ENCODE results near the gene SORL1. TPM values are rescaled to one million over a fixed set of nuclear protein-coding genes. Genes with fewer than 3 reads are reported as not detected.

SORL1 gene
- total RNA-seq, 1 experiment from 2014 or later, result 197 TPM

DNA sequence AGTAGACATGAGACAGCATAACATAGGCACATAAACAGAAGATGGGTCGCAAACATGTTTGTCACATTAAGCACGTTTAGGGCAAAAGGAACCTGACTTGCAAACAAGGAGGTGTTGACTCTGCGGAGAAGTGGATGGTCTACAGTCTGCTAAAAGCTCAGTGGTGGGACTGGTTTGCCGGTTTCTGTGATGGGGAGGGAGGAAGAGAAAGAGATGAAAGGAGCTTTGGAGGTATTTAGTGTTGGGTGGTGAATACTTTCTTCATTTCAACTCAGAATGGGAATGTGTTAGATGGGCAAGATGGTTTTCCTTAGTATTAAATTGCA lies 192.0 kb downstream of the SORL1 start:
- H3K27ac ChIP-seq (ENCODE audit: low read length), result no peak overlapping the region
- H3K4me2 ChIP-seq (ENCODE audit: low read depth, low read length, poor library complexity, severe bottlenecking), result no peak overlapping the region
- H3K27me3 ChIP-seq (ENCODE audit: low read length), result no peaks in the 10 kb centered on the region
- H3K79me2 ChIP-seq (ENCODE audit: low read length), result no peaks in the 10 kb centered on the region
- no peaks in the 10 kb centered on the region for H3K9me2 ChIP-seq (replicated peaks; ENCODE audit: insufficient read depth, low read length)
- H4K20me1 ChIP-seq (ENCODE audit: insufficient read depth, low read depth, low read length), result no peaks in the 10 kb centered on the region
- H2AFZ ChIP-seq (ENCODE audit: low read length), result no peak overlapping the region
- no peak overlapping the region for H3K9ac ChIP-seq (ENCODE audit: low read length)
- H3K4me3 ChIP-seq (ENCODE audit: low read length), result no peak overlapping the region
- no peaks in the 10 kb centered on the region for H3K9me3 ChIP-seq (ENCODE audit: low read length)
- H3K36me3 ChIP-seq (ENCODE audit: insufficient read depth, low read length), result no peaks in the 10 kb centered on the region
- H3K4me1 ChIP-seq (ENCODE audit: low read length), result no peaks in the 10 kb centered on the region
- no peak for DNase-seq

DNA sequence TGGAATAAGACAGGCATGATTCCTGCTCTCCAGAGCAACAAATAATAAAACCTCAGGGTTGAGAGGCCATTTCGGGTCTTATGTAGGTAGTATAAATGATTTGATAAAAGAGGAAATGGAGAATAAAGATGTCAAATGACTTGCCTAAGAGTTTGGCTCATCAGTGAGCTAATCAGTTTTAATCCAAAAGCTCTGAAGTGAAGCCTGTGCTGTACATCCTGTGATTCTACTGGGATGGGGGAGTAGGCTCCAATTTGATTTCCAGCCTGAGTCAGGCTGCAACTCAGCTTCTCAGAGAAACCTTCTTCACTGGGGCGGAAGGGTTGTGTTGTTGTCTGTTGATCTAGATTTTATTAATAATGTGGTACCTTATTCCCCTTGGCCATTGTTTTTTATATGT lies 192.9 kb downstream of the SORL1 start:
- Histone ChIP-seq H4K20me1 (ENCODE audit: insufficient read depth, low read depth, low read length) (no peaks in the 10 kb centered on the region), H3K9me3 (ENCODE audit: low read length) (no peaks in the 10 kb centered on the region), H3K4me3 (ENCODE audit: low read length) (no peak overlapping the region), H3K27me3 (ENCODE audit: low read length) (no peaks in the 10 kb centered on the region), H3K27ac (ENCODE audit: low read length) (no peak overlapping the region), H2AFZ (ENCODE audit: low read length) (no peak overlapping the region), H3K9ac (ENCODE audit: low read length) (no peak overlapping the region), H3K79me2 (ENCODE audit: low read length) (no peaks in the 10 kb centered on the region), H3K9me2 (replicated peaks; ENCODE audit: insufficient read depth, low read length) (no peaks in the 10 kb centered on the region), H3K4me1 (ENCODE audit: low read length) (no peaks in the 10 kb centered on the region), H3K4me2 (ENCODE audit: low read depth, low read length, poor library complexity, severe bottlenecking) (no peak overlapping the region), H3K36me3 (ENCODE audit: insufficient read depth, low read length) (no peaks in the 10 kb centered on the region)
- DNase-seq, result no peak

DNA sequence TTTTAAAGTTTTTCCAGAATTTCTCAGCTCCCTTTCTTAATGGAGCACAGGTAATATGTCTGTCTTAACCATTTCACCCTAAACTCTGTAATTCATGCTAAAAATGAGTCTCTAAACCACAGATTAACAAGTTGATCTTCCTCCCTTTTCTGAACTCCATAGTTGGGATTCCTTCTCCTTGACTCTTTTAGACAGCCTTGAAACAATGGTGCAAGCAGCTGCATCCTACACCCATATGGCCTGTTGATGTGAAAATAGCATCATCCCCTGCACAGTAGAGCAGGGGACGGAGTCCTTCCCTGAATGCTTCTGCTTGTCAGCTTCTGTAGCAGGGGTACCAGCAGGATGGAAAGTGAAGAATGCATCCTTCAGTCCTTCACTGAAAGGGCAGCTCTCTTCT lies 193.5 kb downstream of the SORL1 start:
- Histone ChIP-seq H3K4me3 (ENCODE audit: low read length) (no peak overlapping the region), H3K79me2 (ENCODE audit: low read length) (no peaks in the 10 kb centered on the region), H3K9me2 (replicated peaks; ENCODE audit: insufficient read depth, low read length) (no peaks in the 10 kb centered on the region), H4K20me1 (ENCODE audit: insufficient read depth, low read depth, low read length) (no peaks in the 10 kb centered on the region), H3K27ac (ENCODE audit: low read length) (no peak overlapping the region), H3K4me1 (ENCODE audit: low read length) (no peaks in the 10 kb centered on the region), H3K36me3 (ENCODE audit: insufficient read depth, low read length) (no peaks in the 10 kb centered on the region), H3K9ac (ENCODE audit: low read length) (no peak overlapping the region), H3K9me3 (ENCODE audit: low read length) (no peaks in the 10 kb centered on the region), H3K4me2 (ENCODE audit: low read depth, low read length, poor library complexity, severe bottlenecking) (no peak overlapping the region), H3K27me3 (ENCODE audit: low read length) (no peaks in the 10 kb centered on the region), H2AFZ (ENCODE audit: low read length) (no peak overlapping the region)
- DNase-seq, result no peak

DNA sequence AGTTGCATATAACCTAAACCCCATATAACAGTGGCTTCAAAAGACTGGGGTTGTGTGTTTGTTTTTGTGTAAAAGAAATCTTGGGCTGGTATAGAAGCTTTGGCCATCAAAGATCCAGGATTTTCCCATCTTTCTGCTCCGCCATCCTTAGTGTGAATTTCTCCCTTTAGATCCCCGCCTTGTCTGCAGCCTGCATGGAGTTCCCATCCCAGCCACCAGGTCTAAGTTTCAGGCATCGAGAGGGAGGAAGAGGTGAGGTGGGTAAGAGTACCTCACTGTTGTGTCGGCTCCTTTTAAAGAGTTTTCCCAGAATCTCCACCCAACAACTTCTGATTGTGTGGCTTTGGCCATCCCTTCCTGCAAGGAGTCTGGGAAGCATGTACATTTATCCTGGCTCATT lies 196.2 kb downstream of the SORL1 start:
- no peaks in the 10 kb centered on the region for H3K9me3 ChIP-seq (ENCODE audit: low read length)
- no peaks in the 10 kb centered on the region for H3K79me2 ChIP-seq (ENCODE audit: low read length)
- H3K27me3 ChIP-seq (ENCODE audit: low read length), result no peaks in the 10 kb centered on the region
- H3K36me3 ChIP-seq (ENCODE audit: insufficient read depth, low read length), result no peaks in the 10 kb centered on the region
- no peak overlapping the region for H3K9ac ChIP-seq (ENCODE audit: low read length)
- H2AFZ ChIP-seq (ENCODE audit: low read length), result no peak overlapping the region
- H3K9me2 ChIP-seq (replicated peaks; ENCODE audit: insufficient read depth, low read length), result no peaks in the 10 kb centered on the region
- H3K4me3 ChIP-seq (ENCODE audit: low read length), result no peak overlapping the region
- H4K20me1 ChIP-seq (ENCODE audit: insufficient read depth, low read depth, low read length), result no peaks in the 10 kb centered on the region
- no peak overlapping the region for H3K27ac ChIP-seq (ENCODE audit: low read length)
- no peaks in the 10 kb centered on the region for H3K4me1 ChIP-seq (ENCODE audit: low read length)
- no peak for DNase-seq
- no peak overlapping the region for H3K4me2 ChIP-seq (ENCODE audit: low read depth, low read length, poor library complexity, severe bottlenecking)

DNA sequence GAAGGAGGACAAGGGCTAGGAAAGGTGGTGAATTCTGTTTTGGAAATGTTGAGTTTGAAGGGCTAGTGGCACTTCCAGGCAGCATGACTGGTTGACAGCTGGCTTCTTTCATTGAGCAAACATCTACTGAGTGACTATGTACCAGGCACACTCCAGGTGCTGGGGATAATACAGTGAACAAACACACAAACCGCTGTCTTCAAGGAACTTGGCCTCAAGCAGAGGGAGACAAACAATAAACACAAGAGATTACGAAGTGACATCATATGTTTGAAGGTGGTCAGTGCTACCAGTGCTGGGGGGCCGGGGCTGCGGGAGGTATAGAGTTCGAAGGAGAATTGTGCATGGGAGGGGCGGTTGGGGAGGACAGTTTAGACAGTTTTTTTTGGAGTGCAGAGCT lies 197.7 kb downstream of the SORL1 start:
- H3K79me2 ChIP-seq (ENCODE audit: low read length), result no peaks in the 10 kb centered on the region
- H4K20me1 ChIP-seq (ENCODE audit: insufficient read depth, low read depth, low read length), result no peaks in the 10 kb centered on the region

DNA sequence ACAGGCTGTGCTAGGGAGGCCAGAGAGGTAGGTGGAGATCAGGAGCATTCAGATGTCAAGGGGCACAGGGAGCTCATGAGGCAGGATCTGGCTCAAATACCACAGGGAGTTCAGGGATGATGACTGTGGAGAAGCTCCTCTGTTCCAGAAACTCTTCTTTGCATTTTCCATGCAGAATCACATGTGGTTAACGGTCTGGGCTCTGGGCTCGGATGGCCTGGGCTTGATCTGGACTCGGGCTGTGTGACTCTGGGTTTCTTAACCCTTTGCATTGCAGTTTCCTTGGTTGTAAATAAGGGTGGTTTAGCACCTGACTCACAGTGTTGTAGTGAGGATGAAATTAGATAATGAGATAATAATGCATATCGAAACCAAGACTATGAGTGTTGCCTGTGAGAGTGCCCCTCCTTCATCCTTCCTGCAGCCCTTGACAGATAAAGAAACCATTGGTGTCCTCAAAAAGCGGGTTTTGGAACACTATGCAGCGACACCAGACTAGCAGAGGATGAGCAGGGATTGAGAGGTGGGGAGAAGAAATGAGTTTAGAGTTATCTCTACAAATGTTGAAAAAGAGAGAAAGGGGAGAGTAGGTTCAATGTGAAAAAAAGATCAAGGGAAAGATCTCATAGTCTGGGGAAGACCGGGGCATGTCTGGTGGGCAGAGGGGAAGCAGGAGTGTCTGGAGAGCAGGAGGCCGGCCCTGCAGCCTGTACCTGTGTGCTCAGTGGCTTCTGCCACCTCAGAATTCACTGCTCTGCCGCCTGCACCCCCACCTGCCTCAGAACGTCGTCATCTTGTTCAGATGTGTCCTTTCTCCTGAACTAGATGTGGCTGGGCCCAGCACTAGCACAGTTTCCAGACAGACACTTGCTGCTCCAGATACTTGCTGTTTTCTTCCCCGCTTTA lies 198.5 kb downstream of the SORL1 start:
- Histone ChIP-seq H3K9me3 (ENCODE audit: low read length) (no peaks in the 10 kb centered on the region), H3K4me2 (ENCODE audit: low read depth, low read length, poor library complexity, severe bottlenecking) (no peak overlapping the region), H3K27ac (ENCODE audit: low read length) (no peak overlapping the region), H3K79me2 (ENCODE audit: low read length) (no peaks in the 10 kb centered on the region), H3K27me3 (ENCODE audit: low read length) (no peaks in the 10 kb centered on the region), H2AFZ (ENCODE audit: low read length) (no peak overlapping the region), H3K4me1 (ENCODE audit: low read length) (peaks cover 7% of the 10 kb centered on the region), H3K9me2 (replicated peaks; ENCODE audit: insufficient read depth, low read length) (no peaks in the 10 kb centered on the region), H4K20me1 (ENCODE audit: insufficient read depth, low read depth, low read length) (no peaks in the 10 kb centered on the region), H3K4me3 (ENCODE audit: low read length) (no peak overlapping the region), H3K36me3 (ENCODE audit: insufficient read depth, low read length) (no peaks in the 10 kb centered on the region), H3K9ac (ENCODE audit: low read length) (no peak overlapping the region)
- DNase-seq, result no peak

More for the DNA sequence above, 197.7 kb downstream of the SORL1 start:
- no peaks in the 10 kb centered on the region for H3K36me3 ChIP-seq (ENCODE audit: insufficient read depth, low read length)
- no peak overlapping the region for H3K9ac ChIP-seq (ENCODE audit: low read length)
- no peak overlapping the region for H2AFZ ChIP-seq (ENCODE audit: low read length)
- no peaks in the 10 kb centered on the region for H3K4me1 ChIP-seq (ENCODE audit: low read length)
- H3K4me2 ChIP-seq (ENCODE audit: low read depth, low read length, poor library complexity, severe bottlenecking), result no peak overlapping the region
- no peak overlapping the region for H3K4me3 ChIP-seq (ENCODE audit: low read length)
- DNase-seq, result no peak
- H3K9me2 ChIP-seq (replicated peaks; ENCODE audit: insufficient read depth, low read length), result no peaks in the 10 kb centered on the region
- no peaks in the 10 kb centered on the region for H3K9me3 ChIP-seq (ENCODE audit: low read length)
- no peaks in the 10 kb centered on the region for H3K27me3 ChIP-seq (ENCODE audit: low read length)
- H3K27ac ChIP-seq (ENCODE audit: low read length), result no peak overlapping the region

DNA sequence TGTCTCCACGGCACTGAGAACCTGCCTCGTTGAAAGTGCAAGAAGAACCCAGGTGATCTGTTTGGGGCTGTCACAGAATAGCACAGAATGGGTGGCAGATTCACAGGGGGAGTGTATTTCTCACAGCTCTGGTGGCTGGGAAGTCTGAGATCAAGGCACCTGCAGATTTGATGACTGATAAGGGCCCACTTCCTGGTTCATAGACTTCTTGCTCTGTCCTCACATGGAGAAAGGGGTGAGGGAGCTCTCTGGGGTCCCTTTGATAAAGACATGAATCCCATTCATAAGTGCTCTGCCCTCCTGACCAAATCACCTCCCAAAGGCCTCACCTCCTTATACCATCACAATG lies 199.1 kb downstream of the SORL1 start:
- Histone ChIP-seq H3K9ac (ENCODE audit: low read length) (no peak overlapping the region), H3K4me1 (ENCODE audit: low read length) (peaks cover 13% of the 10 kb centered on the region), H3K27ac (ENCODE audit: low read length) (no peak overlapping the region), H3K79me2 (ENCODE audit: low read length) (no peaks in the 10 kb centered on the region), H3K27me3 (ENCODE audit: low read length) (no peaks in the 10 kb centered on the region), H3K4me3 (ENCODE audit: low read length) (no peak overlapping the region), H3K36me3 (ENCODE audit: insufficient read depth, low read length) (no peaks in the 10 kb centered on the region), H2AFZ (ENCODE audit: low read length) (no peak overlapping the region), H3K9me2 (replicated peaks; ENCODE audit: insufficient read depth, low read length) (no peaks in the 10 kb centered on the region), H3K4me2 (ENCODE audit: low read depth, low read length, poor library complexity, severe bottlenecking) (no peak overlapping the region), H3K9me3 (ENCODE audit: low read length) (no peaks in the 10 kb centered on the region), H4K20me1 (ENCODE audit: insufficient read depth, low read depth, low read length) (no peaks in the 10 kb centered on the region)
- no peak for DNase-seq

DNA sequence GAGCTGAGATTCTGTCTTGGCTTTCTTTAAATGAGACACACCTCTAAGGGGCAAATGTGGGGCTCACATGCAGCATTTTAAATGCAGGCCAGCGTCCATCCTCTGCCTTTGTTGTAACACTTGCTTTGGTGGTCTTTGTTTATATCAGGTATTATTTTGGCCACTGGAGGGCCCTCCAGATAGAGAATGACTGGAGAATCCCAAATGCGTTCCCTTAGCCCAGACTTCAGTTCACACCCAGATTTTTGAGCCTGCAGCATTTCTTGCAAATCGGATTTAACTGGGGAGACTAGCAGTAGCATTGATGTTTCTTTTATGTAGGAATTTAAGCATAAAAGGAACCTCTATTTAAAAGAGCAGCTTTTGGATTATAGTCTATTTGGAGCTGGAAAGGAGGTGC lies 200.9 kb downstream of the SORL1 start:
- DNase-seq, result no peak
- H2AFZ ChIP-seq (ENCODE audit: low read length), result no peak overlapping the region
- no peaks in the 10 kb centered on the region for H3K79me2 ChIP-seq (ENCODE audit: low read length)
- H3K4me1 ChIP-seq (ENCODE audit: low read length), result peaks cover 15% of the 10 kb centered on the region
- H3K9me3 ChIP-seq (ENCODE audit: low read length), result no peaks in the 10 kb centered on the region
- no peak overlapping the region for H3K4me3 ChIP-seq (ENCODE audit: low read length)
- no peaks in the 10 kb centered on the region for H3K27me3 ChIP-seq (ENCODE audit: low read length)
- no peak overlapping the region for H3K27ac ChIP-seq (ENCODE audit: low read length)
- no peaks in the 10 kb centered on the region for H4K20me1 ChIP-seq (ENCODE audit: insufficient read depth, low read depth, low read length)
- H3K9ac ChIP-seq (ENCODE audit: low read length), result no peak overlapping the region
- no peak overlapping the region for H3K4me2 ChIP-seq (ENCODE audit: low read depth, low read length, poor library complexity, severe bottlenecking)
- no peaks in the 10 kb centered on the region for H3K36me3 ChIP-seq (ENCODE audit: insufficient read depth, low read length)
- H3K9me2 ChIP-seq (replicated peaks; ENCODE audit: insufficient read depth, low read length), result no peaks in the 10 kb centered on the region

All from Karpas-422 (cell line).